ENCODE measurements around the gene NRG3.

DNA sequence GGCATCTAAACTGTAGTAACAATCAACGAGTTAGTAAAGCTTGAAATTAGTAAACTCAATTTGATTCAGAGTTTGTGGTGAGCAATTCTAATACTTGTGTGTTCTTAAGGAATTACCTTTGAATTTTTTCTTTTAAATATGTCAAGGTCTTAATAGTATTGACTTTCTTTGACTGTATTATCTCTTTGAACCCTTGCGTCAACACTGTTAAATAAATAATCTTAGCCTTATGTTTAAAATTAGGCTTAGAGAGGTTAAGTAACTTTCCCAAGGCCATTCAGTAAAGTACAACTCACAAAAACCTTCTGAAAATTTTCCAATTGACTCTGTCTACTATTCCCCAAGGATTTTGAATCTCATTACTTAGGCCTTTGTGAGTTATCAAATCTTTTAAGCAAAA lies 716.4 kb downstream of the NRG3 start:
- TF ChIP-seq, protein P1, sequence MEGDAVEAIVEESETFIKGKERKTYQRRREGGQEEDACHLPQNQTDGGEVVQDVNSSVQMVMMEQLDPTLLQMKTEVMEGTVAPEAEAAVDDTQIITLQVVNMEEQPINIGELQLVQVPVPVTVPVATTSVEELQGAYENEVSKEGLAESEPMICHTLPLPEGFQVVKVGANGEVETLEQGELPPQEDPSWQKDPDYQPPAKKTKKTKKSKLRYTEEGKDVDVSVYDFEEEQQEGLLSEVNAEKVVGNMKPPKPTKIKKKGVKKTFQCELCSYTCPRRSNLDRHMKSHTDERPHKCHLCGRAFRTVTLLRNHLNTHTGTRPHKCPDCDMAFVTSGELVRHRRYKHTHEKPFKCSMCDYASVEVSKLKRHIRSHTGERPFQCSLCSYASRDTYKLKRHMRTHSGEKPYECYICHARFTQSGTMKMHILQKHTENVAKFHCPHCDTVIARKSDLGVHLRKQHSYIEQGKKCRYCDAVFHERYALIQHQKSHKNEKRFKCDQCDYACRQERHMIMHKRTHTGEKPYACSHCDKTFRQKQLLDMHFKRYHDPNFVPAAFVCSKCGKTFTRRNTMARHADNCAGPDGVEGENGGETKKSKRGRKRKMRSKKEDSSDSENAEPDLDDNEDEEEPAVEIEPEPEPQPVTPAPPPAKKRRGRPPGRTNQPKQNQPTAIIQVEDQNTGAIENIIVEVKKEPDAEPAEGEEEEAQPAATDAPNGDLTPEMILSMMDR (conservative IDR thresholded peaks at IDR 0.05 in 1 of 2, IDR thresholded peaks at IDR 0.05 in 1 of 2; ENCODE audit: low read depth in 1 of 2, low read length in 2 of 2): no peak
- TF ChIP-seq EZH2 (IDR thresholded peaks at IDR 0.05; ENCODE audit: low read length, missing control alignments): no peak

Data from fibroblast of lung (primary cell).